ENCODE measurements around the gene NFIA. TPM values are rescaled to one million over a fixed set of nuclear protein-coding genes. Genes with fewer than 3 reads are reported as not detected.

The NFIA gene
- total and polyA plus RNA-seq, 9 of the 15 experiments (the other 6 are each of a cell fraction or from before 2014, with no cell fraction given) = 5.3 to 24.9 (median 9.8) TPM

GRCh38 chr1:61255358-61255703, 173.0 kb downstream of the NFIA start:
- intact Hi-C loops (cut with micrococcal nuclease) = no loop called here
- FAIRE-seq = no peak
- Histone ChIP-seq H3K9me3 (replicated peaks; ENCODE audit: control insufficient read depth, insufficient read depth, low read depth, low read length) (no peaks in the 10 kb centered on the region), H3K36me3 (ENCODE audit: control insufficient read depth, insufficient read depth, low read length) (no peaks in the 10 kb centered on the region), H2AFZ (ENCODE audit: low read depth, low read length) (no peak overlapping the region), H3K4me2 (ENCODE audit: insufficient read depth, low read length) (no peak overlapping the region; the same call in 1 of the 2 replicates), H4K20me1 (replicated peaks; ENCODE audit: control insufficient read depth, insufficient read depth, low read length) (no peaks in the 10 kb centered on the region), H3K79me2 (ENCODE audit: control insufficient read depth, insufficient read depth, low read length) (peaks cover 70% of the 10 kb centered on the region), H3K9ac (ENCODE audit: insufficient read depth in 1 of 2, low read depth in 2 of 2, low read length in 2 of 2) (peak overlapping the region in 1 of 2 experiments; percentile 29; a peak in 1 of 4 replicates), H3K27me3 (ENCODE audit: control insufficient read depth in 2 of 2, insufficient read depth in 2 of 2, low read length in 2 of 2) (no peaks in the 10 kb centered on the region), H3K4me3 (no peak overlapping the region), H3K9me1 (ENCODE audit: control insufficient read depth, insufficient read depth, low read length) (no peaks in the 10 kb centered on the region), H3K4me1 (replicated peaks in 1 of 2; ENCODE audit: control insufficient read depth in 2 of 2, insufficient read depth in 2 of 2, low read length in 2 of 2) (peaks cover 10 to 27% of the 10 kb centered on the region in 2 experiments), H3K27ac (ENCODE audit: extremely low read depth, low read depth, low read length) (peak overlapping the region; percentile 82; the same call in 2 of the 3 replicates)
- POLR2A ChIA-PET = interaction anchor here (1.7 kb wide), 1 partner anchor 13 kb away, joined by 4 read pairs; no protein-coding TSS in a partner anchor
- in situ Hi-C loops (cut with MboI) = no loop called here
- CTCF ChIA-PET (ENCODE audit: low intra/inter-chr PET ratio) = no interaction called here
- TF ChIP-seq TAL1 (IDR thresholded peaks at IDR 0.05) = no peak
- no peak for TF ChIP-seq ZNF274 (IDR thresholded peaks at IDR 0.05; ENCODE audit: borderline replicate concordance, low read depth, low read length)
- no peak for ATAC-seq
- no peak for DNase-seq (ENCODE audit: extremely low read depth in 1 of 4, low spot score in 3 of 4)
- WGBS (ENCODE audit: insufficient coverage, low coverage, missing lambda C conversion rate) = 66% methylated on average over 3 of the region's 3 CpGs
- BruUV-seq (replicated peaks) = no TSS peak

- ChIA-PET CTCF (ENCODE audit: low intra/inter-chr PET ratio) (no interaction called here), POLR2A (interaction anchor here (0.6 to 1.8 kb wide), 2 partner anchors 10 to 33 kb away, joined by 3 to 8 read pairs; no protein-coding TSS in a partner anchor)
- H2AFZ ChIP-seq (ENCODE audit: low read depth, low read length) = no peak overlapping the region
- H4K20me1 ChIP-seq (replicated peaks; ENCODE audit: control insufficient read depth, insufficient read depth, low read length) = no peaks in the 10 kb centered on the region
- DNase-seq (ENCODE audit: extremely low read depth in 1 of 4, low spot score in 3 of 4) = no peak
- no peak overlapping the region for H3K9ac ChIP-seq (ENCODE audit: insufficient read depth in 1 of 2, low read depth in 2 of 2, low read length in 2 of 2)
- H3K79me2 ChIP-seq (ENCODE audit: control insufficient read depth, insufficient read depth, low read length) = peaks cover 56% of the 10 kb centered on the region
- no peak overlapping the region for H3K4me3 ChIP-seq
- no peak overlapping the region for H3K27ac ChIP-seq (ENCODE audit: extremely low read depth, low read depth, low read length)
- intact Hi-C loops (cut with micrococcal nuclease) = no loop called here
- FAIRE-seq = no peak
- H3K9me3 ChIP-seq (replicated peaks; ENCODE audit: control insufficient read depth, insufficient read depth, low read depth, low read length) = no peaks in the 10 kb centered on the region
- TF ChIP-seq, protein P1, sequence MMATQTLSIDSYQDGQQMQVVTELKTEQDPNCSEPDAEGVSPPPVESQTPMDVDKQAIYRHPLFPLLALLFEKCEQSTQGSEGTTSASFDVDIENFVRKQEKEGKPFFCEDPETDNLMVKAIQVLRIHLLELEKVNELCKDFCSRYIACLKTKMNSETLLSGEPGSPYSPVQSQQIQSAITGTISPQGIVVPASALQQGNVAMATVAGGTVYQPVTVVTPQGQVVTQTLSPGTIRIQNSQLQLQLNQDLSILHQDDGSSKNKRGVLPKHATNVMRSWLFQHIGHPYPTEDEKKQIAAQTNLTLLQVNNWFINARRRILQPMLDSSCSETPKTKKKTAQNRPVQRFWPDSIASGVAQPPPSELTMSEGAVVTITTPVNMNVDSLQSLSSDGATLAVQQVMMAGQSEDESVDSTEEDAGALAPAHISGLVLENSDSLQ (IDR thresholded peaks at IDR 0.05) = peak; percentile 73
- no peak for TF ChIP-seq MITF (IDR thresholded peaks at IDR 0.05)
- WGBS (ENCODE audit: insufficient coverage, low coverage, missing lambda C conversion rate) = 74% methylated on average over 9 of the region's 9 CpGs
- H3K36me3 ChIP-seq (ENCODE audit: control insufficient read depth, insufficient read depth, low read length) = no peaks in the 10 kb centered on the region
- in situ Hi-C loops (cut with MboI) = no loop called here
- H3K9me1 ChIP-seq (ENCODE audit: control insufficient read depth, insufficient read depth, low read length) = no peaks in the 10 kb centered on the region
- ATAC-seq = no peak
- H3K27me3 ChIP-seq (ENCODE audit: control insufficient read depth in 2 of 2, insufficient read depth in 2 of 2, low read length in 2 of 2) = no peaks in the 10 kb centered on the region
- peaks cover 4 to 19% of the 10 kb centered on the region in 2 experiments; a peak in 4 of 5 replicates for H3K4me1 ChIP-seq (replicated peaks in 1 of 2; ENCODE audit: control insufficient read depth in 2 of 2, insufficient read depth in 2 of 2, low read length in 2 of 2)
- H3K4me2 ChIP-seq (ENCODE audit: insufficient read depth, low read length) = no peak overlapping the region
- no TSS peak for BruUV-seq (replicated peaks)
Measured at GRCh38 chr1:61259379-61260148, 177.2 kb downstream of the NFIA start.
